WTC11 (cell line): ENCODE results near the gene CORIN. TPM values are rescaled to one million over a fixed set of nuclear protein-coding genes. Genes with fewer than 3 reads are reported as not detected.

Source experiments
- ATAC-seq: fragments of 200-7000 bp; cut with Tn5 transposase; 2 replicates; pipeline ENCODE4 v1.10.0; 2021; ENCODE audit warnings: mild to moderate bottlenecking, moderate library complexity
- Bru-seq: library from RNA; stranded (reverse); fragments of 400-500 nt; gene quantifications from one replicate; lab custom pipeline; 2021; lab: Mats Ljungman, UMichigan
- CTCF ChIA-PET: fragments of 300-600 bp; sonication (Branson Sonifier 250); formaldehyde crosslinking; loops from one replicate; lab custom pipeline; 2021; ENCODE audit warnings: antibody characterized with exemption; lab: Charles Lee
- POLR2A ChIA-PET: fragments of 350-600 bp; sonication (Branson Sonifier 250); formaldehyde crosslinking; loops from one replicate; lab custom pipeline; 2021; ENCODE audit warnings: antibody characterized with exemption; lab: Charles Lee
- DNase-seq: peaks from one replicate; pipeline ENCODE4 v3.0.0; 2021; ENCODE audit warnings: low spot score
- H3K27ac Mint-ChIP-seq: 2 replicates; pipeline ENCODE4 v1.8.0; 2021; ENCODE audit warnings: mixed read lengths
- H3K27me3 Mint-ChIP-seq: 2 replicates; pipeline ENCODE4 v1.8.0; 2021; ENCODE audit warnings: low read depth, mild to moderate bottlenecking, moderate library complexity, mixed read lengths
- H3K36me3 Mint-ChIP-seq: 2 replicates; pipeline ENCODE4 v1.8.0; 2021; ENCODE audit warnings: mixed read lengths
- H3K4me1 Mint-ChIP-seq: 2 replicates; pipeline ENCODE4 v1.8.0; 2022; ENCODE audit warnings: mixed read lengths
- H3K4me3 Mint-ChIP-seq: 2 replicates; pipeline ENCODE4 v1.8.0; 2021; ENCODE audit warnings: mild to moderate bottlenecking, moderate library complexity, mixed read lengths
- H3K9me3 Mint-ChIP-seq: 2 replicates; pipeline ENCODE4 v1.8.0; 2021; ENCODE audit warnings: mixed read lengths
- AFF4 ChIP-seq: sonication (generic); formaldehyde crosslinking; IDR thresholded peaks from 2 replicates; pipeline ENCODE4 v1.8.1; 2023; ENCODE audit warnings: mild to moderate bottlenecking, missing genetic modification reagents, borderline replicate concordance
- E2F5 ChIP-seq: sonication (generic); formaldehyde crosslinking; IDR thresholded peaks from 2 replicates; pipeline ENCODE4 v1.8.1; 2022; ENCODE audit warnings: mild to moderate bottlenecking, moderate library complexity, missing genetic modification reagents
- FOXJ3 ChIP-seq: sonication (generic); formaldehyde crosslinking; IDR thresholded peaks from 2 replicates; pipeline ENCODE4 v1.9.0; 2021; ENCODE audit warnings: missing genetic modification reagents, mild to moderate bottlenecking, borderline replicate concordance
- FOXK1 ChIP-seq: sonication (generic); formaldehyde crosslinking; IDR thresholded peaks from 2 replicates; pipeline ENCODE4 v1.8.0; 2022; ENCODE audit warnings: mild to moderate bottlenecking, moderate library complexity, missing genetic modification reagents
- GABPB1 ChIP-seq: sonication (generic); formaldehyde crosslinking; IDR thresholded peaks from 2 replicates; pipeline ENCODE4 v1.8.1; 2023; ENCODE audit warnings: mild to moderate bottlenecking, missing genetic modification reagents
- KAT7 ChIP-seq: sonication (generic); formaldehyde crosslinking; IDR thresholded peaks from 2 replicates; pipeline ENCODE4 v1.8.1; 2023; ENCODE audit warnings: missing genetic modification reagents, mild to moderate bottlenecking, borderline replicate concordance
- MXD4 ChIP-seq: fragments of 250-450 bp; sonication (Bioruptor Pico); IDR thresholded peaks from 2 replicates; pipeline ENCODE4 v1.8.0; 2021; ENCODE audit warnings: mild to moderate bottlenecking, moderate library complexity, borderline replicate concordance
- SMAD4 ChIP-seq: sonication (generic); formaldehyde crosslinking; IDR thresholded peaks from 2 replicates; pipeline ENCODE4 v1.8.0; 2022; ENCODE audit warnings: mild to moderate bottlenecking, missing genetic modification reagents
- SP1 ChIP-seq: sonication (generic); formaldehyde crosslinking; conservative IDR thresholded peaks from 2 replicates; pipeline ENCODE4 v1.8.1; 2022; ENCODE audit warnings: missing genetic modification reagents
- TEAD1 ChIP-seq: sonication (generic); formaldehyde crosslinking; IDR thresholded peaks from 2 replicates; pipeline ENCODE4 v1.8.0; 2022; ENCODE audit warnings: mild to moderate bottlenecking, missing genetic modification reagents
- USF1 ChIP-seq: sonication (generic); formaldehyde crosslinking; IDR thresholded peaks from 2 replicates; pipeline ENCODE4 v1.8.0; 2022; ENCODE audit warnings: mild to moderate bottlenecking, missing genetic modification reagents
- ZNF138 ChIP-seq: sonication (generic); formaldehyde crosslinking; conservative IDR thresholded peaks from 2 replicates; pipeline ENCODE4 v1.8.1; 2022; ENCODE audit warnings: mild to moderate bottlenecking, moderate library complexity, missing genetic modification reagents
- ZNF317 ChIP-seq: sonication (generic); formaldehyde crosslinking; IDR thresholded peaks from 2 replicates; pipeline ENCODE4 v1.8.1; 2023; ENCODE audit warnings: low read depth, mild to moderate bottlenecking, moderate library complexity, missing genetic modification reagents, borderline replicate concordance
- ZNF396 ChIP-seq: fragments of 250-450 bp; sonication (Bioruptor Pico); IDR thresholded peaks from 2 replicates; pipeline ENCODE4 v1.8.0; 2021; ENCODE audit warnings: mild to moderate bottlenecking, moderate library complexity, borderline replicate concordance
- ZNF671 ChIP-seq: fragments of 250-450 bp; sonication (Bioruptor Pico); IDR thresholded peaks from 2 replicates; pipeline ENCODE4 v1.8.0; 2021; ENCODE audit warnings: mild to moderate bottlenecking
- ZSCAN18 ChIP-seq: fragments of 250-450 bp; sonication (Bioruptor Pico); IDR thresholded peaks from 2 replicates; pipeline ENCODE4 v2.1.2; 2022; ENCODE audit warnings: mild to moderate bottlenecking, moderate library complexity
- long read RNA-seq, 3 experiments: library from RNA in 1 of 3; library from capped mRNA in 1 of 3; library from polyadenylated mRNA in 1 of 3; unstranded in 2 of 3; stranded (forward) in 1 of 3; transcript quantifications; one replicate each; pipeline ENCODE4 v2.0.0, GENCODE V29; 2021
- total RNA-seq: library from RNA; stranded (reverse); gene quantifications from 3 replicates; pipeline ENCODE4 v1.2.3, GENCODE V29; 2021
- TF ChIP-seq, protein P1 (sequence below): sonication (generic); formaldehyde crosslinking; IDR thresholded peaks from 2 replicates; pipeline ENCODE4 v1.8.1; 2023; ENCODE audit warnings: mild to moderate bottlenecking, moderate library complexity, missing genetic modification reagents
- TF ChIP-seq, protein P2 (sequence below): sonication (generic); formaldehyde crosslinking; IDR thresholded peaks from 2 replicates; pipeline ENCODE4 v1.8.0; 2022; ENCODE audit warnings: mild to moderate bottlenecking, missing genetic modification reagents
- TF ChIP-seq, protein P3 (sequence below): sonication (generic); formaldehyde crosslinking; IDR thresholded peaks from 2 replicates; pipeline ENCODE4 v1.8.1; 2022; ENCODE audit warnings: low read depth, missing genetic modification reagents, borderline replicate concordance
- TF ChIP-seq, protein P4 (sequence below): fragments of 250-450 bp; sonication (Bioruptor Pico); IDR thresholded peaks from 2 replicates; pipeline ENCODE4 v1.9.0; 2021; ENCODE audit warnings: moderate library complexity, mild to moderate bottlenecking, inconsistent platforms, borderline replicate concordance

The CORIN gene
- total RNA-seq (0.14 to 0.33 TPM (median 0.25 TPM) in 3 replicates), Bru-seq, nascent RNA (percentile 19 among the genes with signal in this experiment)
- long read RNA-seq, experiment 1, partial matches to known transcripts: 1 of 2 reads
- long read RNA-seq, experiment 1, other reads (novel, unspliced or antisense): 1 of 2 reads
- long read RNA-seq, experiment 2, partial matches to known transcripts: 1 of 1 reads
- long read RNA-seq, experiment 2, other reads (novel, unspliced or antisense): 0 of 1 reads
- long read RNA-seq, experiment 3: 0 reads

GRCh38 chr4:47837908-47838294, at the start of gene CORIN:
Gene CORIN (minus strand): TSS chr4:47838067. CDS start chr4:47837949, 118 bp downstream.
- Mint-ChIP-seq H3K27ac (0 out of 2 replicates have a peak within 1 kb of the TSS, but pooled peaks have one; percentile 27), H3K4me3 (peak within 1 kb of the TSS; percentile 84), H3K4me1 (peaks cover 28% of the 10 kb centered on the region), H3K36me3 (peaks cover 6% of the 10 kb centered on the region; the same call in 1 of the 2 replicates), H3K9me3 (peaks cover 9% of the 10 kb centered on the region), H3K27me3 (peaks cover 10% of the 10 kb centered on the region; the same call in 1 of the 2 replicates)
- TF ChIP-seq, protein P1, sequence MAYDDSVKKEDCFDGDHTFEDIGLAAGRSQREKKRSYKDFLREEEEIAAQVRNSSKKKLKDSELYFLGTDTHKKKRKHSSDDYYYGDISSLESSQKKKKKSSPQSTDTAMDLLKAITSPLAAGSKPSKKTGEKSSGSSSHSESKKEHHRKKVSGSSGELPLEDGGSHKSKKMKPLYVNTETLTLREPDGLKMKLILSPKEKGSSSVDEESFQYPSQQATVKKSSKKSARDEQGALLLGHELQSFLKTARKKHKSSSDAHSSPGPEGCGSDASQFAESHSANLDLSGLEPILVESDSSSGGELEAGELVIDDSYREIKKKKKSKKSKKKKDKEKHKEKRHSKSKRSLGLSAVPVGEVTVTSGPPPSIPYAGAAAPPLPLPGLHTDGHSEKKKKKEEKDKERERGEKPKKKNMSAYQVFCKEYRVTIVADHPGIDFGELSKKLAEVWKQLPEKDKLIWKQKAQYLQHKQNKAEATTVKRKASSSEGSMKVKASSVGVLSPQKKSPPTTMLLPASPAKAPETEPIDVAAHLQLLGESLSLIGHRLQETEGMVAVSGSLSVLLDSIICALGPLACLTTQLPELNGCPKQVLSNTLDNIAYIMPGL (CRISPR knock-in tag): no peak
- TF ChIP-seq SP1 (CRISPR knock-in tag): no peak
- no peak for TF ChIP-seq MXD4 (CRISPR knock-in tag)
- TF ChIP-seq AFF4 (CRISPR knock-in tag): no peak
- no peak for TF ChIP-seq FOXK1 (CRISPR knock-in tag)
- TF ChIP-seq ZNF138 (CRISPR knock-in tag): no peak
- no peak for TF ChIP-seq E2F5 (CRISPR knock-in tag)
- CTCF ChIA-PET: interaction anchor here (0.7 to 8.0 kb wide), 20 partner anchors 13 to 375 kb away, joined by 3 to 470 read pairs (median 12); partner anchors contain the start of genes COMMD8 and NFXL1
- ATAC-seq (no peak), DNase-seq (no peak)
- POLR2A ChIA-PET: no interaction called here

- Mint-ChIP-seq H3K27me3 (no peaks in the 10 kb centered on the region), H3K4me3 (no peak overlapping the region), H3K9me3 (no peaks in the 10 kb centered on the region), H3K27ac (no peak overlapping the region), H3K36me3 (peaks cover 67% of the 10 kb centered on the region), H3K4me1 (no peaks in the 10 kb centered on the region)
- POLR2A ChIA-PET: no interaction called here
- CTCF ChIA-PET: no interaction called here
- ATAC-seq (no peak), DNase-seq (no peak)
- no peak for TF ChIP-seq TEAD1 (CRISPR knock-in tag)
- TF ChIP-seq SMAD4 (CRISPR knock-in tag): no peak
- no peak for TF ChIP-seq GABPB1 (CRISPR knock-in tag)
- TF ChIP-seq ZNF317 (CRISPR knock-in tag): no peak
- no peak for TF ChIP-seq KAT7 (CRISPR knock-in tag)
- no peak for TF ChIP-seq ZNF396
- TF ChIP-seq USF1 (CRISPR knock-in tag): no peak
- TF ChIP-seq, protein P2, sequence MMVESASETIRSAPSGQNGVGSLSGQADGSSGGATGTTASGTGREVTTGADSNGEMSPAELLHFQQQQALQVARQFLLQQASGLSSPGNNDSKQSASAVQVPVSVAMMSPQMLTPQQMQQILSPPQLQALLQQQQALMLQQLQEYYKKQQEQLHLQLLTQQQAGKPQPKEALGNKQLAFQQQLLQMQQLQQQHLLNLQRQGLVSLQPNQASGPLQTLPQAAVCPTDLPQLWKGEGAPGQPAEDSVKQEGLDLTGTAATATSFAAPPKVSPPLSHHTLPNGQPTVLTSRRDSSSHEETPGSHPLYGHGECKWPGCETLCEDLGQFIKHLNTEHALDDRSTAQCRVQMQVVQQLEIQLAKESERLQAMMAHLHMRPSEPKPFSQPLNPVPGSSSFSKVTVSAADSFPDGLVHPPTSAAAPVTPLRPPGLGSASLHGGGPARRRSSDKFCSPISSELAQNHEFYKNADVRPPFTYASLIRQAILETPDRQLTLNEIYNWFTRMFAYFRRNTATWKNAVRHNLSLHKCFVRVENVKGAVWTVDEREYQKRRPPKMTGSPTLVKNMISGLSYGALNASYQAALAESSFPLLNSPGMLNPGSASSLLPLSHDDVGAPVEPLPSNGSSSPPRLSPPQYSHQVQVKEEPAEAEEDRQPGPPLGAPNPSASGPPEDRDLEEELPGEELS (CRISPR knock-in tag): no peak
- TF ChIP-seq, protein P3, sequence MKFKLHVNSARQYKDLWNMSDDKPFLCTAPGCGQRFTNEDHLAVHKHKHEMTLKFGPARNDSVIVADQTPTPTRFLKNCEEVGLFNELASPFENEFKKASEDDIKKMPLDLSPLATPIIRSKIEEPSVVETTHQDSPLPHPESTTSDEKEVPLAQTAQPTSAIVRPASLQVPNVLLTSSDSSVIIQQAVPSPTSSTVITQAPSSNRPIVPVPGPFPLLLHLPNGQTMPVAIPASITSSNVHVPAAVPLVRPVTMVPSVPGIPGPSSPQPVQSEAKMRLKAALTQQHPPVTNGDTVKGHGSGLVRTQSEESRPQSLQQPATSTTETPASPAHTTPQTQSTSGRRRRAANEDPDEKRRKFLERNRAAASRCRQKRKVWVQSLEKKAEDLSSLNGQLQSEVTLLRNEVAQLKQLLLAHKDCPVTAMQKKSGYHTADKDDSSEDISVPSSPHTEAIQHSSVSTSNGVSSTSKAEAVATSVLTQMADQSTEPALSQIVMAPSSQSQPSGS (CRISPR knock-in tag): no peak
- TF ChIP-seq FOXJ3 (CRISPR knock-in tag): no peak
- TF ChIP-seq ZSCAN18 (CRISPR knock-in tag): no peak
- TF ChIP-seq, protein P4, sequence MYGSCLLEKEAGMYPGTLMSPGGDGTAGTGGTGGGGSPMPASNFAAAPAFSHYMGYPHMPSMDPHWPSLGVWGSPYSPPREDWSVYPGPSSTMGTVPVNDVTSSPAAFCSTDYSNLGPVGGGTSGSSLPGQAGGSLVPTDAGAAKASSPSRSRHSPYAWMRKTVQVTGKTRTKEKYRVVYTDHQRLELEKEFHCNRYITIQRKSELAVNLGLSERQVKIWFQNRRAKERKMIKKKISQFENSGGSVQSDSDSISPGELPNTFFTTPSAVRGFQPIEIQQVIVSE (CRISPR knock-in tag): no peak
- no peak for TF ChIP-seq ZNF671 (CRISPR knock-in tag)
Observed at GRCh38 chr4:47882228-47882627, 44.4 kb upstream of the CORIN start.
